OCI-LY7 (cell line): ENCODE measurements around the gene GTF3C1. TPM values are rescaled to one million over a fixed set of nuclear protein-coding genes. Genes with fewer than 3 reads are reported as not detected.

Source experiments
- BruUV-seq: library from RNA; stranded (reverse); fragments of 400-500 nt; replicated peaks from 2 replicates; lab custom pipeline; 2021; lab: Mats Ljungman, UMichigan
- CTCF ChIA-PET: fragments of 300-600 bp; sonication (Branson Sonifier 250); formaldehyde crosslinking; loops from one replicate; lab custom pipeline; 2022; ENCODE audit warnings: antibody characterized with exemption; ENCODE audit not compliant: unreplicated experiment; lab: Charles Lee
- POLR2A ChIA-PET: fragments of 300-600 bp; sonication (Branson Sonifier 250); formaldehyde crosslinking; loops from one replicate; lab custom pipeline; 2022; ENCODE audit warnings: antibody characterized with exemption; lab: Charles Lee
- DNase-seq: peaks from one replicate; pipeline ENCODE4 v3.0.0-alpha.2; 2015; ENCODE audit warnings: low spot score
- H2AFZ ChIP-seq: fragments of 200-600 bp; sonication (generic), shearing (Covaris generic); 2 replicates; pipeline ENCODE4 v1.6.1; 2014; ENCODE audit warnings: mild to moderate bottlenecking, antibody characterized with exemption, low read length, moderate library complexity
- H3K27ac ChIP-seq: fragments of 200-600 bp; sonication (generic); 2 replicates; pipeline ENCODE4 v1.5.1; 2014; ENCODE audit warnings: mixed run types, low read depth, mild to moderate bottlenecking, moderate library complexity, low read length, inconsistent platforms; ENCODE audit not compliant: poor library complexity, severe bottlenecking
- H3K36me3 ChIP-seq: fragments of 200-600 bp; sonication (generic); 2 replicates; pipeline ENCODE4 v1.6.1; 2014; ENCODE audit warnings: mild to moderate bottlenecking, antibody characterized with exemption, low read length, moderate library complexity, mixed read lengths; ENCODE audit not compliant: insufficient read depth
- H3K4me1 ChIP-seq: fragments of 200-600 bp; sonication (generic); 2 replicates; pipeline ENCODE4 v1.5.1; 2014; ENCODE audit warnings: mild to moderate bottlenecking, low read length; ENCODE audit not compliant: insufficient read depth, poor library complexity, severe bottlenecking
- H3K4me2 ChIP-seq: fragments of 200-600 bp; sonication (generic); 2 replicates; pipeline ENCODE4 v1.6.1; 2014; ENCODE audit warnings: mild to moderate bottlenecking, low read length
- H3K4me3 ChIP-seq: fragments of 200-600 bp; sonication (generic); 2 replicates; pipeline ENCODE4 v1.5.1; 2014; ENCODE audit warnings: mild to moderate bottlenecking, low read depth, low read length; ENCODE audit not compliant: poor library complexity, severe bottlenecking
- H3K79me2 ChIP-seq: fragments of 200-600 bp; sonication (generic); 2 replicates; pipeline ENCODE4 v1.6.1; 2016; ENCODE audit warnings: low read depth, mild to moderate bottlenecking, low read length, moderate library complexity, mixed read lengths; ENCODE audit not compliant: insufficient read depth
- H3K9me2 ChIP-seq: fragments of 200-600 bp; sonication (generic); 2 replicates; pipeline ENCODE4 v1.6.1; 2016; ENCODE audit warnings: mild to moderate bottlenecking, low read length, mixed read lengths; ENCODE audit not compliant: insufficient read depth
- H3K9me3 ChIP-seq: fragments of 200-600 bp; sonication (generic); 2 replicates; pipeline ENCODE4 v1.6.1; 2014; ENCODE audit warnings: mild to moderate bottlenecking, mixed run types, low read length, mixed read lengths
- H4K20me1 ChIP-seq: fragments of 200-600 bp; sonication (generic); 2 replicates; pipeline ENCODE4 v1.6.1; 2014; ENCODE audit warnings: mild to moderate bottlenecking, antibody characterized with exemption, low read length, moderate library complexity, mixed read lengths; ENCODE audit not compliant: insufficient read depth
- EZH2phosphoT487 ChIP-seq: fragments of 200-600 bp; sonication (generic); IDR thresholded peaks from 2 replicates; pipeline ENCODE4 v1.6.1; 2018; ENCODE audit warnings: low read depth, borderline replicate concordance, mild to moderate bottlenecking, mixed run types, antibody characterized with exemption, low read length, moderate library complexity, mixed read lengths
- intact Hi-C: fragments of 100-400 bp; cut with micrococcal nuclease; formaldehyde crosslinking; loops from one replicate; pipeline ENCODE4 v1.10.0; 2022; ENCODE audit not compliant: unreplicated experiment
- total RNA-seq, 2 experiments: library from RNA; depleted of rRNA in 1 of 2; stranded (reverse); fragments of >200 nt in 1 of 2; shearing (Covaris generic) in 1 of 2; gene quantifications; 2 replicates each; pipeline ENCODE4 v1.2.3, GENCODE V29; 2014 to 2022
- TF ChIP-seq, protein P1 (sequence below): fragments of 200-600 bp; sonication (generic); conservative IDR thresholded peaks from 2 replicates; pipeline ENCODE4 v1.5.1; 2014; ENCODE audit warnings: mild to moderate bottlenecking, antibody characterized with exemption, low read length, moderate library complexity, mixed read lengths

The GTF3C1 gene
- total RNA-seq, 2 experiments from 2014 or later, result 48.3 to 57.1 TPM

DNA sequence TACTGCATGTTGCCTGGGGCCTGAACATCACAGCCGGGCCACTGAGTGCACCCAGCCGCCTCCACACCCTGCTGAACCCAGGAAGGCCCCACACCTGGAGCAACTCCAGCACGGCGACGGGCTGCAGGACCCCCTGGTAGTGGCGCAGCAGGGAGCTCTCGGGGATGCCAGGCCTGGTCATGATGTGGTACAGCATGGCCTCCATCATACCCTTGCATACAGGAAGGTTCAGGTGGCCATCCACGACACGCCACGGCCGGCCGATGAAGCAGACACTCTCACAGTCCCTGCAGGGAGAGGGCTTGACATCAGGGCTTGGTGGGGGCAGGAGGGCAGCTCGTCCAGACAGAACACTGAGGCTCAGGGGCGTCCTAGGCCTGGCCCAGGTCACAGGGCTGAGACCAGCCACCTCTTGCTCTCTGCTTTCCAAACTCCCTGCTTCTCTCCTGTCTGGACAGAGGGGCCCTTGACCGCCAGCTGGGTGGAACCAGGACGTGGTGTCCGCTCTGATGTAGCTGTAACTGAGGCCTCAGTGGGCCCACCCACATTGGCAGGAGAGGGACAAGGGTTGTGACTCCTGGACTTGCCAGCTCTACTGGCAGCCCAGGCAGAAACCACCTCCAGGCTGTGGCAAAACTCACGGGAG, 87.4 kb downstream of the GTF3C1 start:
- intact Hi-C loops, result no loop called here
- Histone ChIP-seq H3K36me3 (peaks cover 61% of the 10 kb centered on the region), H3K4me2 (no peak overlapping the region), H4K20me1 (no peaks in the 10 kb centered on the region), H3K9me2 (no peaks in the 10 kb centered on the region), H3K9me3 (no peaks in the 10 kb centered on the region), H3K4me3 (no peak overlapping the region), H2AFZ (no peak overlapping the region), H3K79me2 (no peaks in the 10 kb centered on the region), H3K4me1 (no peaks in the 10 kb centered on the region), H3K27ac (no peak overlapping the region)
- ChIA-PET POLR2A (no interaction called here), CTCF (no interaction called here)
- TF ChIP-seq, protein P1, sequence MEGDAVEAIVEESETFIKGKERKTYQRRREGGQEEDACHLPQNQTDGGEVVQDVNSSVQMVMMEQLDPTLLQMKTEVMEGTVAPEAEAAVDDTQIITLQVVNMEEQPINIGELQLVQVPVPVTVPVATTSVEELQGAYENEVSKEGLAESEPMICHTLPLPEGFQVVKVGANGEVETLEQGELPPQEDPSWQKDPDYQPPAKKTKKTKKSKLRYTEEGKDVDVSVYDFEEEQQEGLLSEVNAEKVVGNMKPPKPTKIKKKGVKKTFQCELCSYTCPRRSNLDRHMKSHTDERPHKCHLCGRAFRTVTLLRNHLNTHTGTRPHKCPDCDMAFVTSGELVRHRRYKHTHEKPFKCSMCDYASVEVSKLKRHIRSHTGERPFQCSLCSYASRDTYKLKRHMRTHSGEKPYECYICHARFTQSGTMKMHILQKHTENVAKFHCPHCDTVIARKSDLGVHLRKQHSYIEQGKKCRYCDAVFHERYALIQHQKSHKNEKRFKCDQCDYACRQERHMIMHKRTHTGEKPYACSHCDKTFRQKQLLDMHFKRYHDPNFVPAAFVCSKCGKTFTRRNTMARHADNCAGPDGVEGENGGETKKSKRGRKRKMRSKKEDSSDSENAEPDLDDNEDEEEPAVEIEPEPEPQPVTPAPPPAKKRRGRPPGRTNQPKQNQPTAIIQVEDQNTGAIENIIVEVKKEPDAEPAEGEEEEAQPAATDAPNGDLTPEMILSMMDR, result no peak
- no peak for TF ChIP-seq EZH2phosphoT487
- BruUV-seq, result no TSS peak
- no peak for DNase-seq

DNA sequence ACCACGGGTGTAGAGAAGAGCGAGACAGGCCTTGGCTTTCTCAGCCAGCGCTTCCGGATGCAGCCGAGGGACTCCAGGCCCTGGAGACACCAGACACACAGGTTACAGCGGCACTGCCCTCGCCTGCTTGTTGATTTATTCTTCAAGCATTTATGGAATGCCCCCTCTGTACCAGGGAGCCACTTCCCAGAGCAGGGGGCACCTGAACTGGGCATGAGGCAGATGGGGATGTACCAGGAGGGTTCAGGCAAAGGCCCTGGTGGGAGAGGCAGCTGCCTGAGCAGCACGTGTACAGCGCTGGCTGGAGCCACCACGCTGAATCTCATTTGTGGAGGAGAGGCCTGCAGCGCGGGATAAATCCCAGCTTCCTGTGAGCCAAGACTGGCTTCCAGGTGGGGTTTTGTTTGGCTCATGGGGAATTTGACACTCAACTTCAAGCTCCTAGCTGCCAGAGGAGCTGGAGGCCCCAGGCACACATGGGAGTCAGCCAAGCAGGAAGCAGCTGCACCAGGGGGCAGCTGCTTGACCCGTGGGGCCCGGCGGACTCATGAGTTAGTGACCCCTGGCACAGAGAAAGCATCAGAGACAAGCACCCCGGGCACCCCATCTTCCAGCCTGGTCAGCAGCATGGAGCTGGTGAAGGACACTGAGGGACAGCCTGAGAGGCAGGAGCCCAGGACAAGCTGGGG, 88.1 kb downstream of the GTF3C1 start:
- no TSS peak for BruUV-seq
- no peak for DNase-seq
- CTCF ChIA-PET, result no interaction called here
- H3K4me2 ChIP-seq, result no peak overlapping the region
- no peaks in the 10 kb centered on the region for H4K20me1 ChIP-seq
- no peak overlapping the region for H2AFZ ChIP-seq
- POLR2A ChIA-PET, result no interaction called here
- no peak for TF ChIP-seq EZH2phosphoT487
- TF ChIP-seq, protein P1, result no peak
- H3K4me3 ChIP-seq, result no peak overlapping the region
- no peak overlapping the region for H3K27ac ChIP-seq
- H3K9me3 ChIP-seq, result no peaks in the 10 kb centered on the region
- peaks cover 54% of the 10 kb centered on the region for H3K36me3 ChIP-seq
- H3K4me1 ChIP-seq, result no peaks in the 10 kb centered on the region
- H3K79me2 ChIP-seq, result no peaks in the 10 kb centered on the region
- intact Hi-C loops, result no loop called here
- no peaks in the 10 kb centered on the region for H3K9me2 ChIP-seq
